OCI-LY7 (cell line): Measurements from ENCODE around the gene TMEM143. TPM values are rescaled to one million over a fixed set of nuclear protein-coding genes. Genes with fewer than 3 reads are reported as not detected.
"Not testable (repeated sequence)": the region's sequence is repeated elsewhere in the genome, so short reads cannot be mapped to it uniquely, and the experiment has no call there.

Source experiments
- BruUV-seq: library from RNA; stranded (reverse); fragments of 400-500 nt; replicated peaks from 2 replicates; lab custom pipeline; 2021; lab: Mats Ljungman, UMichigan
- CTCF ChIA-PET: fragments of 300-600 bp; sonication (Branson Sonifier 250); formaldehyde crosslinking; loops from one replicate; lab custom pipeline; 2022; ENCODE audit warnings: antibody characterized with exemption; ENCODE audit not compliant: unreplicated experiment; lab: Charles Lee
- POLR2A ChIA-PET: fragments of 300-600 bp; sonication (Branson Sonifier 250); formaldehyde crosslinking; loops from one replicate; lab custom pipeline; 2022; ENCODE audit warnings: antibody characterized with exemption; lab: Charles Lee
- DNase-seq: peaks from one replicate; pipeline ENCODE4 v3.0.0-alpha.2; 2015; ENCODE audit warnings: low spot score
- H2AFZ ChIP-seq: fragments of 200-600 bp; sonication (generic), shearing (Covaris generic); 2 replicates; pipeline ENCODE4 v1.6.1; 2014; ENCODE audit warnings: mild to moderate bottlenecking, antibody characterized with exemption, low read length, moderate library complexity
- H3K27ac ChIP-seq: fragments of 200-600 bp; sonication (generic); 2 replicates; pipeline ENCODE4 v1.5.1; 2014; ENCODE audit warnings: mixed run types, low read depth, mild to moderate bottlenecking, moderate library complexity, low read length, inconsistent platforms; ENCODE audit not compliant: poor library complexity, severe bottlenecking
- H3K36me3 ChIP-seq: fragments of 200-600 bp; sonication (generic); 2 replicates; pipeline ENCODE4 v1.6.1; 2014; ENCODE audit warnings: mild to moderate bottlenecking, antibody characterized with exemption, low read length, moderate library complexity, mixed read lengths; ENCODE audit not compliant: insufficient read depth
- H3K4me1 ChIP-seq: fragments of 200-600 bp; sonication (generic); 2 replicates; pipeline ENCODE4 v1.5.1; 2014; ENCODE audit warnings: mild to moderate bottlenecking, low read length; ENCODE audit not compliant: insufficient read depth, poor library complexity, severe bottlenecking
- H3K4me2 ChIP-seq: fragments of 200-600 bp; sonication (generic); 2 replicates; pipeline ENCODE4 v1.6.1; 2014; ENCODE audit warnings: mild to moderate bottlenecking, low read length
- H3K4me3 ChIP-seq: fragments of 200-600 bp; sonication (generic); 2 replicates; pipeline ENCODE4 v1.5.1; 2014; ENCODE audit warnings: mild to moderate bottlenecking, low read depth, low read length; ENCODE audit not compliant: poor library complexity, severe bottlenecking
- H3K79me2 ChIP-seq: fragments of 200-600 bp; sonication (generic); 2 replicates; pipeline ENCODE4 v1.6.1; 2016; ENCODE audit warnings: low read depth, mild to moderate bottlenecking, low read length, moderate library complexity, mixed read lengths; ENCODE audit not compliant: insufficient read depth
- H3K9me2 ChIP-seq: fragments of 200-600 bp; sonication (generic); 2 replicates; pipeline ENCODE4 v1.6.1; 2016; ENCODE audit warnings: mild to moderate bottlenecking, low read length, mixed read lengths; ENCODE audit not compliant: insufficient read depth
- H3K9me3 ChIP-seq: fragments of 200-600 bp; sonication (generic); 2 replicates; pipeline ENCODE4 v1.6.1; 2014; ENCODE audit warnings: mild to moderate bottlenecking, mixed run types, low read length, mixed read lengths
- H4K20me1 ChIP-seq: fragments of 200-600 bp; sonication (generic); 2 replicates; pipeline ENCODE4 v1.6.1; 2014; ENCODE audit warnings: mild to moderate bottlenecking, antibody characterized with exemption, low read length, moderate library complexity, mixed read lengths; ENCODE audit not compliant: insufficient read depth
- EZH2phosphoT487 ChIP-seq: fragments of 200-600 bp; sonication (generic); IDR thresholded peaks from 2 replicates; pipeline ENCODE4 v1.6.1; 2018; ENCODE audit warnings: low read depth, borderline replicate concordance, mild to moderate bottlenecking, mixed run types, antibody characterized with exemption, low read length, moderate library complexity, mixed read lengths
- intact Hi-C: fragments of 100-400 bp; cut with micrococcal nuclease; formaldehyde crosslinking; loops from one replicate; pipeline ENCODE4 v1.10.0; 2022; ENCODE audit not compliant: unreplicated experiment
- total RNA-seq, 2 experiments: library from RNA; depleted of rRNA in 1 of 2; stranded (reverse); fragments of >200 nt in 1 of 2; shearing (Covaris generic) in 1 of 2; gene quantifications; 2 replicates each; pipeline ENCODE4 v1.2.3, GENCODE V29; 2014 to 2022
- TF ChIP-seq, protein P1 (sequence below): fragments of 200-600 bp; sonication (generic); conservative IDR thresholded peaks from 2 replicates; pipeline ENCODE4 v1.5.1; 2014; ENCODE audit warnings: mild to moderate bottlenecking, antibody characterized with exemption, low read length, moderate library complexity, mixed read lengths

TMEM143 gene
- total RNA-seq, 2 experiments from 2014 or later, result 31.1 to 31.4 TPM

DNA sequence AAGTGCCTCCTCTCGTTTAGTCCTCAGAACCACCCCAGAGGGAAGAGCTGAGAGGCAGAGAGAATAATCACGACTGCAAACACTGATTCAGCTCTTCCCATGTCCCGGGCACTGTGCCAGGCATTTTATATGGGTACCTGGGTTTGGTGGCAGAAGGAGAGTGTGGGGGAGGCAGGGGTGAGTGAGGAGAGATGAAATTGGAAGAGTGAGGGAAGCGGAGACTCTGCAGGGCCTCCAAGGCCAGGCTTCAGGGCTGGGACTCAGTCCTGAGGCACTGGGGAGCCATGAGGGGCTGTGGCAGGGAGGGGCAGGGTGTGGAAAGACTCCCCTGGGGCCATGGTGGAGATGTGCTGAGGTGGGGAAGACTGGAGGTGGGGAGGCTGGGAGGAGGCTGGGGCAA is 9.2 kb upstream of the TMEM143 start:
- POLR2A ChIA-PET, result no interaction called here
- intact Hi-C loops, result no loop called here
- H3K4me1 ChIP-seq, result no peaks in the 10 kb centered on the region
- H3K9me3 ChIP-seq, result no peaks in the 10 kb centered on the region
- no peak overlapping the region for H3K27ac ChIP-seq
- no peak for TF ChIP-seq EZH2phosphoT487
- TF ChIP-seq, protein P1, sequence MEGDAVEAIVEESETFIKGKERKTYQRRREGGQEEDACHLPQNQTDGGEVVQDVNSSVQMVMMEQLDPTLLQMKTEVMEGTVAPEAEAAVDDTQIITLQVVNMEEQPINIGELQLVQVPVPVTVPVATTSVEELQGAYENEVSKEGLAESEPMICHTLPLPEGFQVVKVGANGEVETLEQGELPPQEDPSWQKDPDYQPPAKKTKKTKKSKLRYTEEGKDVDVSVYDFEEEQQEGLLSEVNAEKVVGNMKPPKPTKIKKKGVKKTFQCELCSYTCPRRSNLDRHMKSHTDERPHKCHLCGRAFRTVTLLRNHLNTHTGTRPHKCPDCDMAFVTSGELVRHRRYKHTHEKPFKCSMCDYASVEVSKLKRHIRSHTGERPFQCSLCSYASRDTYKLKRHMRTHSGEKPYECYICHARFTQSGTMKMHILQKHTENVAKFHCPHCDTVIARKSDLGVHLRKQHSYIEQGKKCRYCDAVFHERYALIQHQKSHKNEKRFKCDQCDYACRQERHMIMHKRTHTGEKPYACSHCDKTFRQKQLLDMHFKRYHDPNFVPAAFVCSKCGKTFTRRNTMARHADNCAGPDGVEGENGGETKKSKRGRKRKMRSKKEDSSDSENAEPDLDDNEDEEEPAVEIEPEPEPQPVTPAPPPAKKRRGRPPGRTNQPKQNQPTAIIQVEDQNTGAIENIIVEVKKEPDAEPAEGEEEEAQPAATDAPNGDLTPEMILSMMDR, result no peak
- H3K4me2 ChIP-seq, result no peak overlapping the region
- CTCF ChIA-PET, result no interaction called here
- no TSS peak for BruUV-seq
- H3K9me2 ChIP-seq, result no peaks in the 10 kb centered on the region
- H4K20me1 ChIP-seq, result no peaks in the 10 kb centered on the region
- DNase-seq, result no peak
- H3K4me3 ChIP-seq, result no peak overlapping the region
- H3K79me2 ChIP-seq, result no peaks in the 10 kb centered on the region
- no peak overlapping the region for H2AFZ ChIP-seq
- no peaks in the 10 kb centered on the region for H3K36me3 ChIP-seq

DNA sequence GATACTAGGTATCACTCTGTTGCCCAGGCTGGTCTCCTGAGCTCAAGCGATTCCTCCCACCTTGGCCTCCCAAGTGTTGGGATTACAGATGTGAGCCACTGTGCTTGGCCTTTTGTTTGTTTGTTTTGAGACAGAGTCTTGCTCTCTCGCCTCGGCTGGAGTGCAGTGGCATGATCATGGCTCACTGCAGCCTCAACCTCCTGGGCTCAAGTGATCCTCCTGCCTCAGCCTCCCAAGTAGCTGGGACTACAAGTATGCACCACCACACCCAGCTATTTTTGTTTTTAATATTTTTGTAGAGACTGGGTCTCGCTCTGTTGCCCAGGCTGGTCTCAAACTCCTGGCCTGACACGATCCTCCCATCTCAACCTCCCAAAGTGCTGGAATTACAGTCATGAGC is 8.0 kb upstream of the TMEM143 start:
- POLR2A ChIA-PET, CTCF ChIA-PET, H3K36me3 ChIP-seq, H3K9me2 ChIP-seq, BruUV-seq, H3K4me1 ChIP-seq, intact Hi-C loops, DNase-seq, H3K9me3 ChIP-seq, H3K4me2 ChIP-seq, H3K4me3 ChIP-seq, H4K20me1 ChIP-seq, H3K27ac ChIP-seq, H2AFZ ChIP-seq, H3K79me2 ChIP-seq: not testable (repeated sequence)

DNA sequence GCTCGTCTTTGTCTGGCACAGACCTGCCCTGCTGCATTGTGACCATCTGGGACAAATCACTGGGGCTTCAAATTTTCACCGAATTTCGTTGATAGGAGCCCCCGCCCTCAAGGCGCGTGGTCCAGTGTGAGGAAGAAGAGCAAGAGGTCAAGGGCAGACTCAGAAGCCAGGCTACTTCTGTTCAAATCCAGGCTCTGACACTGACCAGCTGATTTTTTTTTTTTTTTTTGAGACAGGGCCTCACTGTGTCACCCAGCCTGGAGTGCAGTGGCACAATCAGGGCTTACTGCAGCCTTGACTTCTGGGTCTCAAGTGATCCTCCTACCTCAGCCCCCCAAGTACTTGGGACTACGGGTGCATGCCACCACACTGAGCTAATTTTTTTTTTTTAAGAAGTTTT is 7.6 kb upstream of the TMEM143 start:
- intact Hi-C loops, result no loop called here
- no peak overlapping the region for H3K4me2 ChIP-seq
- no peaks in the 10 kb centered on the region for H3K79me2 ChIP-seq
- no peak overlapping the region for H3K27ac ChIP-seq
- H3K4me1 ChIP-seq, result no peaks in the 10 kb centered on the region
- no peak for TF ChIP-seq EZH2phosphoT487
- TF ChIP-seq, protein P1, result no peak
- no peaks in the 10 kb centered on the region for H4K20me1 ChIP-seq
- no peaks in the 10 kb centered on the region for H3K9me3 ChIP-seq
- no peak overlapping the region for H3K4me3 ChIP-seq
- no peaks in the 10 kb centered on the region for H3K36me3 ChIP-seq
- ChIA-PET CTCF (no interaction called here), POLR2A (no interaction called here)
- BruUV-seq, result no TSS peak
- no peaks in the 10 kb centered on the region for H3K9me2 ChIP-seq
- no peak for DNase-seq
- no peak overlapping the region for H2AFZ ChIP-seq
